ENCODE data around the gene ITPR3. TPM values are rescaled to one million over a fixed set of nuclear protein-coding genes. Genes with fewer than 3 reads are reported as not detected.

Gene ITPR3
- polyA plus RNA-seq, 1 of the 3 experiments (the other 2 are of a cell fraction), result 8.1 TPM

DNA sequence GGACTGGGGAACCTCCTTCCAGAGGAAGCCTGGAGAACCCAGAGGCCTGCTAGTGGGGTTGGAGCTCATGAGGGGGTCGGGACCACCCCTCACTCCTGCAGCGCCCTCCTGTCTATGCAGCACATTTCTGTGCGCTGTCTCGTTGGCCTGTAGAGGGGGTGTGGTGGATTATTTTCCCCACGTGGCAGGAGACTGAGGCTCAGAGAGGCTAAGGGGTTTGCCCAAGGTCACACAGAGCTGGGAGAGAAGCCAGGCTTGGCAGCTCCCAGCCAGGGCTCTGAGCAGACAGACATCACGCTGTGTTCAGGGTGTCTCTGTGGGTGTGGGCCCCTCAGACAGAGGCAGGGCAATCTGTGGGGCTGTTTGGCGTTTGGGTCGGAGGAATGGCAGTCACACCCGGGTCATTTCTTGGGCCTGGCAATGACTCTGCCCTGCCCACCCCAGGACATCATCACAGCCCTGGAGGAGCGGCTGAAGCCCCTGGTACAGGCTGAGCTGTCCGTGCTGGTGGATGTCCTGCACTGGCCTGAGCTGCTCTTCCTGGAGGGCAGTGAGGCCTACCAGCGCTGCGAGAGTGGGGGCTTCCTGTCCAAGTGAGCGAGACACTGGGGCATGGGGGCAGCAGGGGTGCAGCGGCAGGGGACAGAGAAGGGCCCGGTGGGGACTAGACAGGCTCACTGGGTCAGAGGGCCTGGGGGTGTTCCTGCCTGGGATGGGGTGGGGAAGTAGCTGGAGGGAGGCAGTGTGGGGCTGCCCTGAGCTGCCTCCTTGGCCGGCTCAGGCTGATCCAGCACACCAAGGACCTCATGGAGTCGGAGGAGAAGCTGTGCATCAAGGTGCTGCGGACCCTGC is 62.7 kb downstream of the ITPR3 start:
- Histone ChIP-seq H3K9ac (no peak overlapping the region), H3F3A (replicated peaks; ENCODE audit: insufficient read depth) (no peaks in the 10 kb centered on the region), H3K4me1 (ENCODE audit: control insufficient read depth in 1 of 2, insufficient read depth in 2 of 2, low read depth in 1 of 2, low read length in 1 of 2) (no peaks in the 10 kb centered on the region; a peak in 1 of 4 replicates), H2AFZ (ENCODE audit: low read depth) (no peak overlapping the region), H3K9me3 (no peaks in the 10 kb centered on the region), H3K36me3 (replicated peaks in 1 of 2; ENCODE audit: control insufficient read depth in 1 of 2, insufficient read depth in 2 of 2, low read length in 1 of 2) (no peaks in the 10 kb centered on the region), H3K4me2 (no peak overlapping the region), H3K79me2 (ENCODE audit: insufficient read depth) (no peaks in the 10 kb centered on the region), H4K20me1 (ENCODE audit: insufficient read depth) (no peaks in the 10 kb centered on the region), H3K27me3 (ENCODE audit: insufficient read depth) (no peaks in the 10 kb centered on the region), H3K4me3 (ENCODE audit: low read depth in 2 of 2, low read length in 1 of 2) (no peak overlapping the region), H3K9me2 (no peaks in the 10 kb centered on the region), H3K27ac (ENCODE audit: low read depth in 2 of 2, low read length in 1 of 2) (no peak overlapping the region)
- POLR2A ChIA-PET, result no interaction called here
- 96% methylated on average over 7 of the region's 19 CpGs for WGBS (ENCODE audit: low lambda C conversion rate)
- TF ChIP-seq EZH2phosphoT487 (IDR thresholded peaks at IDR 0.05; ENCODE audit: borderline replicate concordance, low read depth) (no peak), MXI1 (IDR thresholded peaks at IDR 0.05; ENCODE audit: low read depth, low read length) (no peak), RXRA (IDR thresholded peaks at IDR 0.05; ENCODE audit: borderline replicate concordance, low read depth) (no peak), NRF1 (IDR thresholded peaks at IDR 0.05; ENCODE audit: low read depth, low read length) (no peak), NFIC (IDR thresholded peaks at IDR 0.05; ENCODE audit: borderline replicate concordance) (no peak), CHD2 (IDR thresholded peaks at IDR 0.05; ENCODE audit: low read length, partially characterized antibody) (no peak), TEAD4 (IDR thresholded peaks at IDR 0.05; ENCODE audit: borderline replicate concordance, insufficient read depth) (no peak), GATA2 (CRISPR knock-in tag; IDR thresholded peaks at IDR 0.05) (no peak), YY1 (IDR thresholded peaks at IDR 0.05; ENCODE audit: low read depth) (no peak), FOSL2 (IDR thresholded peaks at IDR 0.05; ENCODE audit: borderline replicate concordance, low read depth) (no peak), FOXM1 (IDR thresholded peaks at IDR 0.05; ENCODE audit: low read depth) (no peak), FOXJ3 (CRISPR knock-in tag; IDR thresholded peaks at IDR 0.05) (no peak), SIN3A (IDR thresholded peaks at IDR 0.05; ENCODE audit: borderline replicate concordance, low read depth, low read length) (no peak), RCOR1 (IDR thresholded peaks at IDR 0.05; ENCODE audit: low read length) (no peak), JUND (IDR thresholded peaks at IDR 0.05) (no peak)
- TF ChIP-seq, protein P1, sequence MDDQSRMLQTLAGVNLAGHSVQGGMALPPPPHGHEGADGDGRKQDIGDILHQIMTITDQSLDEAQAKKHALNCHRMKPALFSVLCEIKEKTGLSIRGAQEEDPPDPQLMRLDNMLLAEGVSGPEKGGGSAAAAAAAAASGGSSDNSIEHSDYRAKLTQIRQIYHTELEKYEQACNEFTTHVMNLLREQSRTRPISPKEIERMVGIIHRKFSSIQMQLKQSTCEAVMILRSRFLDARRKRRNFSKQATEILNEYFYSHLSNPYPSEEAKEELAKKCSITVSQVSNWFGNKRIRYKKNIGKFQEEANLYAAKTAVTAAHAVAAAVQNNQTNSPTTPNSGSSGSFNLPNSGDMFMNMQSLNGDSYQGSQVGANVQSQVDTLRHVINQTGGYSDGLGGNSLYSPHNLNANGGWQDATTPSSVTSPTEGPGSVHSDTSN (IDR thresholded peaks at IDR 0.05), result no peak
- TF ChIP-seq, protein P2, sequence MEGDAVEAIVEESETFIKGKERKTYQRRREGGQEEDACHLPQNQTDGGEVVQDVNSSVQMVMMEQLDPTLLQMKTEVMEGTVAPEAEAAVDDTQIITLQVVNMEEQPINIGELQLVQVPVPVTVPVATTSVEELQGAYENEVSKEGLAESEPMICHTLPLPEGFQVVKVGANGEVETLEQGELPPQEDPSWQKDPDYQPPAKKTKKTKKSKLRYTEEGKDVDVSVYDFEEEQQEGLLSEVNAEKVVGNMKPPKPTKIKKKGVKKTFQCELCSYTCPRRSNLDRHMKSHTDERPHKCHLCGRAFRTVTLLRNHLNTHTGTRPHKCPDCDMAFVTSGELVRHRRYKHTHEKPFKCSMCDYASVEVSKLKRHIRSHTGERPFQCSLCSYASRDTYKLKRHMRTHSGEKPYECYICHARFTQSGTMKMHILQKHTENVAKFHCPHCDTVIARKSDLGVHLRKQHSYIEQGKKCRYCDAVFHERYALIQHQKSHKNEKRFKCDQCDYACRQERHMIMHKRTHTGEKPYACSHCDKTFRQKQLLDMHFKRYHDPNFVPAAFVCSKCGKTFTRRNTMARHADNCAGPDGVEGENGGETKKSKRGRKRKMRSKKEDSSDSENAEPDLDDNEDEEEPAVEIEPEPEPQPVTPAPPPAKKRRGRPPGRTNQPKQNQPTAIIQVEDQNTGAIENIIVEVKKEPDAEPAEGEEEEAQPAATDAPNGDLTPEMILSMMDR (IDR thresholded peaks at IDR 0.05), result no peak
- TF ChIP-seq, protein P3, sequence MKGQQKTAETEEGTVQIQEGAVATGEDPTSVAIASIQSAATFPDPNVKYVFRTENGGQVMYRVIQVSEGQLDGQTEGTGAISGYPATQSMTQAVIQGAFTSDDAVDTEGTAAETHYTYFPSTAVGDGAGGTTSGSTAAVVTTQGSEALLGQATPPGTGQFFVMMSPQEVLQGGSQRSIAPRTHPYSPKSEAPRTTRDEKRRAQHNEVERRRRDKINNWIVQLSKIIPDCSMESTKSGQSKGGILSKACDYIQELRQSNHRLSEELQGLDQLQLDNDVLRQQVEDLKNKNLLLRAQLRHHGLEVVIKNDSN (IDR thresholded peaks at IDR 0.05; ENCODE audit: borderline replicate concordance, low read depth), result no peak
- TF ChIP-seq, protein P4, sequence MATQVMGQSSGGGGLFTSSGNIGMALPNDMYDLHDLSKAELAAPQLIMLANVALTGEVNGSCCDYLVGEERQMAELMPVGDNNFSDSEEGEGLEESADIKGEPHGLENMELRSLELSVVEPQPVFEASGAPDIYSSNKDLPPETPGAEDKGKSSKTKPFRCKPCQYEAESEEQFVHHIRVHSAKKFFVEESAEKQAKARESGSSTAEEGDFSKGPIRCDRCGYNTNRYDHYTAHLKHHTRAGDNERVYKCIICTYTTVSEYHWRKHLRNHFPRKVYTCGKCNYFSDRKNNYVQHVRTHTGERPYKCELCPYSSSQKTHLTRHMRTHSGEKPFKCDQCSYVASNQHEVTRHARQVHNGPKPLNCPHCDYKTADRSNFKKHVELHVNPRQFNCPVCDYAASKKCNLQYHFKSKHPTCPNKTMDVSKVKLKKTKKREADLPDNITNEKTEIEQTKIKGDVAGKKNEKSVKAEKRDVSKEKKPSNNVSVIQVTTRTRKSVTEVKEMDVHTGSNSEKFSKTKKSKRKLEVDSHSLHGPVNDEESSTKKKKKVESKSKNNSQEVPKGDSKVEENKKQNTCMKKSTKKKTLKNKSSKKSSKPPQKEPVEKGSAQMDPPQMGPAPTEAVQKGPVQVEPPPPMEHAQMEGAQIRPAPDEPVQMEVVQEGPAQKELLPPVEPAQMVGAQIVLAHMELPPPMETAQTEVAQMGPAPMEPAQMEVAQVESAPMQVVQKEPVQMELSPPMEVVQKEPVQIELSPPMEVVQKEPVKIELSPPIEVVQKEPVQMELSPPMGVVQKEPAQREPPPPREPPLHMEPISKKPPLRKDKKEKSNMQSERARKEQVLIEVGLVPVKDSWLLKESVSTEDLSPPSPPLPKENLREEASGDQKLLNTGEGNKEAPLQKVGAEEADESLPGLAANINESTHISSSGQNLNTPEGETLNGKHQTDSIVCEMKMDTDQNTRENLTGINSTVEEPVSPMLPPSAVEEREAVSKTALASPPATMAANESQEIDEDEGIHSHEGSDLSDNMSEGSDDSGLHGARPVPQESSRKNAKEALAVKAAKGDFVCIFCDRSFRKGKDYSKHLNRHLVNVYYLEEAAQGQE (IDR thresholded peaks at IDR 0.05; ENCODE audit: low read depth, low read length), result no peak
- DNase-seq, result peak; percentile 33
- CTCF ChIA-PET, result interaction anchor here (0.8 to 1.5 kb wide), 6 partner anchors 12 to 98 kb away, joined by 3 to 6 read pairs (median 4); no protein-coding TSS in a partner anchor
